Uterus (tissue), 2 donors: Measurements from ENCODE around the gene NXPH1.

Experiments
- POLR2A ChIP-seq, 2 donors: fragments of 450-650 bp; IDR thresholded peaks; one replicate each; pipeline ENCODE4 v1.6.1; 2016; ENCODE audit warnings: antibody characterized with exemption in 2 of 2, mild to moderate bottlenecking in 1 of 2, moderate library complexity in 1 of 2
- TF ChIP-seq, protein P1 (sequence below), 4 experiments: fragments of 200-600 bp in 2 of 4; fragments of 450-650 bp in 2 of 4; sonication (generic) in 2 of 4; IDR thresholded peaks; one replicate each; pipeline ENCODE4 v1.5.1; 2016 to 2019; ENCODE audit warnings: antibody characterized with exemption in 4 of 4, mild to moderate bottlenecking in 2 of 4, moderate library complexity in 1 of 4

DNA sequence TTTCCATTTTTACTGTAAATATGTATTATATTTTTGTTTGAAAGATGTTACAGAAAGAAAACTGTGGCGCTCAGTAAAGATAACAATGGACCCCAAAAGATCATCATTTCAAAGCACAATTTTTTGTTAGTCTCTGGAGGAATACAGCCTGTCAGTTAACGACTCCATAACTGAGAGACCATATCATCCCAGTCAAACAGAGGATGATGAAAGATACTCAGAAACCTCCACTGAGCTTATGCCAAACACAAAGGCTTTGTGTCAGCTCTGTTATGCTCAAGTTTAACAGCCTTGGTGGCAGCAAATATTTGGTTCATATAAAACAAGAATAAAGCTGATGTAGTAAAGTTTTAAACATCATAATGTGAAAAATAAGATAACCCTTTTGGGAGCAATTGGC lies 345.1 kb downstream of the NXPH1 start:
- TF ChIP-seq, protein P1, sequence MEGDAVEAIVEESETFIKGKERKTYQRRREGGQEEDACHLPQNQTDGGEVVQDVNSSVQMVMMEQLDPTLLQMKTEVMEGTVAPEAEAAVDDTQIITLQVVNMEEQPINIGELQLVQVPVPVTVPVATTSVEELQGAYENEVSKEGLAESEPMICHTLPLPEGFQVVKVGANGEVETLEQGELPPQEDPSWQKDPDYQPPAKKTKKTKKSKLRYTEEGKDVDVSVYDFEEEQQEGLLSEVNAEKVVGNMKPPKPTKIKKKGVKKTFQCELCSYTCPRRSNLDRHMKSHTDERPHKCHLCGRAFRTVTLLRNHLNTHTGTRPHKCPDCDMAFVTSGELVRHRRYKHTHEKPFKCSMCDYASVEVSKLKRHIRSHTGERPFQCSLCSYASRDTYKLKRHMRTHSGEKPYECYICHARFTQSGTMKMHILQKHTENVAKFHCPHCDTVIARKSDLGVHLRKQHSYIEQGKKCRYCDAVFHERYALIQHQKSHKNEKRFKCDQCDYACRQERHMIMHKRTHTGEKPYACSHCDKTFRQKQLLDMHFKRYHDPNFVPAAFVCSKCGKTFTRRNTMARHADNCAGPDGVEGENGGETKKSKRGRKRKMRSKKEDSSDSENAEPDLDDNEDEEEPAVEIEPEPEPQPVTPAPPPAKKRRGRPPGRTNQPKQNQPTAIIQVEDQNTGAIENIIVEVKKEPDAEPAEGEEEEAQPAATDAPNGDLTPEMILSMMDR (IDR thresholded peaks at IDR 0.05): no peak
- no peak for TF ChIP-seq POLR2A (IDR thresholded peaks at IDR 0.05)
